ENCODE measurements around the gene PKDREJ.

PKDREJ gene

GRCh38 chr22:46219636-46220035 is 43.5 kb downstream of the PKDREJ start:
- no peaks in the 10 kb centered on the region for H3K4me1 ChIP-seq (ENCODE audit: insufficient read depth, poor library complexity, severe bottlenecking)
- no peak overlapping the region for H3K4me3 ChIP-seq (ENCODE audit: severe bottlenecking)
- DNase-seq (ENCODE audit: low spot score) (no peak), ATAC-seq (ENCODE audit: low read depth) (no peak)
- H3K27ac ChIP-seq (ENCODE audit: poor library complexity, severe bottlenecking), result no peak overlapping the region
- H3K36me3 ChIP-seq (ENCODE audit: low read depth), result peaks cover 7% of the 10 kb centered on the region; the same call in 1 of the 2 replicates
- H3K9me3 ChIP-seq (ENCODE audit: severe bottlenecking), result no peaks in the 10 kb centered on the region
- no peaks in the 10 kb centered on the region for H3K27me3 ChIP-seq (ENCODE audit: insufficient read depth, poor library complexity, severe bottlenecking)
- no peak for TF ChIP-seq CTCF (IDR thresholded peaks at IDR 0.05; ENCODE audit: poor library complexity, severe bottlenecking)

- H3K27me3 ChIP-seq (ENCODE audit: insufficient read depth, poor library complexity, severe bottlenecking), result no peaks in the 10 kb centered on the region
- peaks cover 5% of the 10 kb centered on the region for H3K36me3 ChIP-seq (ENCODE audit: low read depth)
- TF ChIP-seq CTCF (IDR thresholded peaks at IDR 0.05; ENCODE audit: poor library complexity, severe bottlenecking), result no peak
- H3K9me3 ChIP-seq (ENCODE audit: severe bottlenecking), result peaks cover under 1% of the 10 kb centered on the region
- H3K27ac ChIP-seq (ENCODE audit: poor library complexity, severe bottlenecking), result no peak overlapping the region
- DNase-seq (ENCODE audit: low spot score) (no peak), ATAC-seq (ENCODE audit: low read depth) (no peak)
- no peaks in the 10 kb centered on the region for H3K4me1 ChIP-seq (ENCODE audit: insufficient read depth, poor library complexity, severe bottlenecking)
- H3K4me3 ChIP-seq (ENCODE audit: severe bottlenecking), result no peak overlapping the region
Measured at GRCh38 chr22:46214616-46215015, 48.5 kb downstream of the PKDREJ start.

- TF ChIP-seq CTCF (IDR thresholded peaks at IDR 0.05; ENCODE audit: poor library complexity, severe bottlenecking), result no peak
- DNase-seq (ENCODE audit: low spot score) (no peak), ATAC-seq (ENCODE audit: low read depth) (no peak)
- Histone ChIP-seq H3K27me3 (ENCODE audit: insufficient read depth, poor library complexity, severe bottlenecking) (no peaks in the 10 kb centered on the region), H3K27ac (ENCODE audit: poor library complexity, severe bottlenecking) (no peak overlapping the region), H3K36me3 (ENCODE audit: low read depth) (peaks cover 8% of the 10 kb centered on the region; the same call in 1 of the 2 replicates), H3K9me3 (ENCODE audit: severe bottlenecking) (peaks cover 5% of the 10 kb centered on the region), H3K4me3 (ENCODE audit: severe bottlenecking) (no peak overlapping the region), H3K4me1 (ENCODE audit: insufficient read depth, poor library complexity, severe bottlenecking) (no peaks in the 10 kb centered on the region)
Measured at GRCh38 chr22:46214149-46214548, 49.0 kb downstream of the PKDREJ start.

GRCh38 chr22:46213052-46213451 is 50.1 kb downstream of the PKDREJ start:
- H3K27me3 ChIP-seq (ENCODE audit: insufficient read depth, poor library complexity, severe bottlenecking), result no peaks in the 10 kb centered on the region
- no peak overlapping the region for H3K27ac ChIP-seq (ENCODE audit: poor library complexity, severe bottlenecking)
- H3K4me3 ChIP-seq (ENCODE audit: severe bottlenecking), result no peak overlapping the region
- ATAC-seq (ENCODE audit: low read depth) (no peak), DNase-seq (ENCODE audit: low spot score) (no peak)
- peaks cover 7% of the 10 kb centered on the region for H3K9me3 ChIP-seq (ENCODE audit: severe bottlenecking)
- no peak for TF ChIP-seq CTCF (IDR thresholded peaks at IDR 0.05; ENCODE audit: poor library complexity, severe bottlenecking)
- H3K4me1 ChIP-seq (ENCODE audit: insufficient read depth, poor library complexity, severe bottlenecking), result no peaks in the 10 kb centered on the region
- H3K36me3 ChIP-seq (ENCODE audit: low read depth), result peaks cover 5% of the 10 kb centered on the region; the same call in 1 of the 2 replicates

GRCh38 chr22:46212195-46212594 is 50.9 kb downstream of the PKDREJ start:
- Histone ChIP-seq H3K36me3 (ENCODE audit: low read depth) (peaks cover 5% of the 10 kb centered on the region; the same call in 1 of the 2 replicates), H3K27me3 (ENCODE audit: insufficient read depth, poor library complexity, severe bottlenecking) (no peaks in the 10 kb centered on the region), H3K4me3 (ENCODE audit: severe bottlenecking) (no peak overlapping the region), H3K9me3 (ENCODE audit: severe bottlenecking) (peaks cover 7% of the 10 kb centered on the region), H3K27ac (ENCODE audit: poor library complexity, severe bottlenecking) (no peak overlapping the region), H3K4me1 (ENCODE audit: insufficient read depth, poor library complexity, severe bottlenecking) (no peaks in the 10 kb centered on the region)
- TF ChIP-seq CTCF (IDR thresholded peaks at IDR 0.05; ENCODE audit: poor library complexity, severe bottlenecking), result no peak
- DNase-seq (ENCODE audit: low spot score) (no peak), ATAC-seq (ENCODE audit: low read depth) (no peak)

Data from RWPE2 (cell line).